GM12872 (cell line): ENCODE results near the gene TMEM62.

Source experiments
- TF ChIP-seq, protein P1 (sequence below): IDR thresholded peaks from 3 replicates; pipeline ENCODE4 v1.5.1; 2011; ENCODE audit warnings: low read depth, mild to moderate bottlenecking, low read length, moderate library complexity; ENCODE audit not compliant: insufficient read depth

The TMEM62 gene

DNA sequence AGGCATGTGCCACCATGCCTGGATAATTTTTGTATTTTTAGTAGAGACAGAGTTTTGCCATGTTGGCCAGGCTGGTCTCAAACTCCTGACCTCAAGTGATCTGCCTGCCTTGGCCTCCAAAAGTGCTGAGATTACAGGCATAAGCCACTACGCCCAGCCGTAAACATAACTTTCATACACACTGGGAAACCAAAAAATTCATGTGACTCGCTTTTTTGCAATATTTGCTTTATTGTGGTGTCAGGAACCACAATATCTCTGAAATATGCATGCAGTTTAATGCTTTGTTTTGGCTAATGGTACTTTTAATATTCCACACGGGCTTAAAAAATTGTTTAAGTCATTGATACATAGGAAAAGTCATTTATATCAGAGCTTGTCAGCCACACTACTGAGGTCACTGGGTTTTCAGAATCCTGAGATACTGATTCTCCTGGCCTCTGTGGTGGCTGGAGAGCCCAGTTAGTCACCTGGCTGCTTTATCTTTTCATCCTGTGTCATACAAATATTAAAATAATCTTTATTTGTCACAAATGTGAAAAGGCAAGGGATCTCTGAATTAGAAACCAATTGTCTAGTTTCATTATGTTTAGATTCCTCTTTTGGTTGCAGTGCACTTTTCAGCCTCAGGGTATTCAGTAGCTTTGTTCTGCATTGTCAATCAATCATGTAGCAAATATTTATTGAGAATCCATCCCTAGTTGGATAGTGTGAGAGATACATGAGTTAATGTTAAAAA lies 10.0 kb downstream of the TMEM62 start:
- TF ChIP-seq, protein P1, sequence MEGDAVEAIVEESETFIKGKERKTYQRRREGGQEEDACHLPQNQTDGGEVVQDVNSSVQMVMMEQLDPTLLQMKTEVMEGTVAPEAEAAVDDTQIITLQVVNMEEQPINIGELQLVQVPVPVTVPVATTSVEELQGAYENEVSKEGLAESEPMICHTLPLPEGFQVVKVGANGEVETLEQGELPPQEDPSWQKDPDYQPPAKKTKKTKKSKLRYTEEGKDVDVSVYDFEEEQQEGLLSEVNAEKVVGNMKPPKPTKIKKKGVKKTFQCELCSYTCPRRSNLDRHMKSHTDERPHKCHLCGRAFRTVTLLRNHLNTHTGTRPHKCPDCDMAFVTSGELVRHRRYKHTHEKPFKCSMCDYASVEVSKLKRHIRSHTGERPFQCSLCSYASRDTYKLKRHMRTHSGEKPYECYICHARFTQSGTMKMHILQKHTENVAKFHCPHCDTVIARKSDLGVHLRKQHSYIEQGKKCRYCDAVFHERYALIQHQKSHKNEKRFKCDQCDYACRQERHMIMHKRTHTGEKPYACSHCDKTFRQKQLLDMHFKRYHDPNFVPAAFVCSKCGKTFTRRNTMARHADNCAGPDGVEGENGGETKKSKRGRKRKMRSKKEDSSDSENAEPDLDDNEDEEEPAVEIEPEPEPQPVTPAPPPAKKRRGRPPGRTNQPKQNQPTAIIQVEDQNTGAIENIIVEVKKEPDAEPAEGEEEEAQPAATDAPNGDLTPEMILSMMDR = peak; percentile 30; the same call in 2 of the 3 replicates

DNA sequence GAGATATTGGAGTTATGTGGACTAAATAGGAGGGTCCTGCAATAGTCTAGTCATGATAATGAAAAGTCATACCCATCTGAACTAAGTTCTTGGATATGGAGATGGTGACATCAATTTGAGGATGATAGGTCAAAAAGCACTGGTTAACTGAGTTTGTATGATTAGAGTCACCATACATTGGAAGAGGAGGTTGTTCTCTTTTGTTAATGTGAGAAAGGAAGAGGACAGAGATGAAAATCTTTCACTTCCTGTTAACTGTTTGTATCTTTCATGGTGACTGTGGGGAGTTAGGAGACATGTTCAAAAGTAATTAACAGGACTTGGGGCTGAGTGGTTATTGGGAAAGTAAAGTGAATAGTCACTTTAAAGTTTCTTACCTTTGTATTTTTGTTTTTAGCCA lies 11.1 kb downstream of the TMEM62 start:
- TF ChIP-seq, protein P1 = no peak

- TF ChIP-seq, protein P1 = no peak
Observed at GRCh38 chr15:43146184-43146583, 12.8 kb downstream of the TMEM62 start.

DNA sequence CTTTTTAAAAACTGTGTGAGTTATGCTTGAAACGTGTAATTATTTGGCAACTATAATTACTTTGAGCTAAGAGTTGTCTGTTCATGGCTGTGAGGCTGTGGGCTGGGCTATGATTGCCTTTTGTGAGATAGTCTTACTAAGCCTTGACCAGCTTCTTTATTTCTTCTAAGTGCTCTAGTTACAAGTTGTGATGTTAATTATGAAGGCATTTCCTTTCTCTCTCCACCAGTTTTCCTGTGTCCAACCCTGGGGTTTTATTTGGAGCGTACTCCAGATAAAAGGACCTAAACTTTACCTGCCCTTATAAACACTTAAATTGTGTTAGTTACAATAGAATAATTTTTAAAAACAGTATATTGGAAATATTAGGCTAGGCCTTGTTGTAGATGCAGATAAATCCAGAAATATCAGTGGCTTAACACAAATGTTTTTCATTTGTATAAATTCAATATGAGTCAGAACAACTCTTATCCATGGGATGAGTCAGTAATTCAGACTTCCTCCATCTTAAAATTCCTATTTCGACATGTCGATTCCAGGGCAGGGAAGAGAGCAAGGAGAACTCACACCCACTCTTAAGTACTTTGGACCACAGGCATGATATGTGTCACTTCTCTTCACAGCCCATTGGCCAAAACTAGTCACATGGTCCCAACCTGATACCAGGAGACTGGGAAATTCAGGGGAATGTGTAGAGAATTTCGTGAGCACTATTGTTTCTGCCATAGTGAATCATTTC lies 17.0 kb downstream of the TMEM62 start:
- TF ChIP-seq, protein P1 = no peak

GRCh38 chr15:43151688-43152087 lies 18.3 kb downstream of the TMEM62 start:
- TF ChIP-seq, protein P1 = no peak

- TF ChIP-seq, protein P1 = no peak
Observed at GRCh38 chr15:43153269-43153668, 19.9 kb downstream of the TMEM62 start.

- TF ChIP-seq, protein P1 = no peak
Observed at GRCh38 chr15:43165801-43166325, 32.5 kb downstream of the TMEM62 start.
